ENCODE measurements around the gene GPER1.

The GPER1 gene

DNA sequence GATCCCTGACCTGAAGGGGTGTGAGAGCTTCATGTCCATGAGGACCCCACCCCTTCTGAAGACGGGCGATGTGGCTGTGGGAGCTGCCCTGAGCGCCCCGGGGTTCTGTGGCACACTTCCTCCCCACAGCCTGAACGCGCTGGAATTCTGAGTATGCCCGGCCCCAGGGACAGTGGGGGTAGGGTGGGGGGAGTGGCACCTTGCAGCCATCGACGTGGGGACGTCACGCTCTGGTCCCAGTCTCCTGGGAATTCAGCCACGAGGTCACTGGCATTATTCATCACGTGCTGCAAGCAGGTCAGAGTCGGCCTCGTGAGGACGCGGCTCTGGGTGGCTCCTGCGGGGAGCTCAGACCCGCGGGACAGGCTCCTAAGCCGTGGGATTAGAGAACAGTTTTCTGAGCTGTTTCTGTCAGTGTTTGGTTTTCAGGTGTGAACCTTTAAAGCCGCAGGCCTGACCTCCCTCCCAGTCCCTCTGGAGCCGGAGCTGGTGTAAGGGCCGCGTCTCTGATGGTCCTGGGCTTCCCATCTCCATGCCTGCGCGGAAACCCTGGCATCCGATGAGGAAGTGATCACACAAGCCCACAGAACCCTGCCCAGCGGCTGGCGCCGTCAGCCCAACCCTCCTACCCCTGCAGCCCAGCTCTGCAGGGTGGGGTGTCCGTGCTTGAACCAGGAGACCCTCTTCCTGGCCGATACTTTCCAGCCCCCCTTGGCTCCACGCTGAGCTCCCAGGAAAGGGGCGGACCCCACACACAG, 27.4 kb upstream of the GPER1 start:
- Histone ChIP-seq H3K9ac (ENCODE audit: low read depth in 1 of 2, low read length in 2 of 2) (no peak overlapping the region), H3K9me3 (ENCODE audit: control insufficient read depth in 1 of 2, low read length in 2 of 2) (no peaks in the 10 kb centered on the region), H3K36me3 (ENCODE audit: control insufficient read depth in 1 of 2, insufficient read depth in 2 of 2, low read length in 2 of 2) (no peaks in the 10 kb centered on the region), H3K27ac (ENCODE audit: low read depth, low read length) (no peak overlapping the region), H3K27me3 (ENCODE audit: control insufficient read depth in 1 of 2, insufficient read depth in 2 of 2, low read length in 2 of 2) (no peaks in the 10 kb centered on the region), H3K4me3 (ENCODE audit: low read depth in 1 of 2, low read length in 2 of 2) (peak overlapping the region in 1 of 2 donors; percentile 22), H3K4me1 (ENCODE audit: control insufficient read depth in 1 of 2, insufficient read depth in 2 of 2, low read length in 2 of 2) (peaks cover 9 to 20% of the 10 kb centered on the region in 2 donors)

GRCh38 chr7:1061180-1061579, 26.7 kb upstream of the GPER1 start:
- no peak overlapping the region for H3K27ac ChIP-seq (ENCODE audit: low read depth, low read length)
- no peak overlapping the region for H3K9ac ChIP-seq (ENCODE audit: low read depth in 1 of 2, low read length in 2 of 2)
- peaks cover 9 to 20% of the 10 kb centered on the region in 2 donors for H3K4me1 ChIP-seq (ENCODE audit: control insufficient read depth in 1 of 2, insufficient read depth in 2 of 2, low read length in 2 of 2)
- H3K4me3 ChIP-seq (ENCODE audit: low read depth in 1 of 2, low read length in 2 of 2): no peak overlapping the region
- no peaks in the 10 kb centered on the region for H3K36me3 ChIP-seq (ENCODE audit: control insufficient read depth in 1 of 2, insufficient read depth in 2 of 2, low read length in 2 of 2)
- H3K9me3 ChIP-seq (ENCODE audit: control insufficient read depth in 1 of 2, low read length in 2 of 2): no peaks in the 10 kb centered on the region
- no peaks in the 10 kb centered on the region for H3K27me3 ChIP-seq (ENCODE audit: control insufficient read depth in 1 of 2, insufficient read depth in 2 of 2, low read length in 2 of 2)

GRCh38 chr7:1062296-1063294, 25.3 kb upstream of the GPER1 start:
- Histone ChIP-seq H3K27ac (ENCODE audit: low read depth, low read length) (no peak overlapping the region), H3K9ac (ENCODE audit: low read depth in 1 of 2, low read length in 2 of 2) (no peak overlapping the region), H3K4me1 (ENCODE audit: control insufficient read depth in 1 of 2, insufficient read depth in 2 of 2, low read length in 2 of 2) (peaks cover 9 to 20% of the 10 kb centered on the region in 2 donors), H3K27me3 (ENCODE audit: control insufficient read depth in 1 of 2, insufficient read depth in 2 of 2, low read length in 2 of 2) (no peaks in the 10 kb centered on the region), H3K36me3 (ENCODE audit: control insufficient read depth in 1 of 2, insufficient read depth in 2 of 2, low read length in 2 of 2) (no peaks in the 10 kb centered on the region), H3K9me3 (ENCODE audit: control insufficient read depth in 1 of 2, low read length in 2 of 2) (no peaks in the 10 kb centered on the region), H3K4me3 (ENCODE audit: low read depth in 1 of 2, low read length in 2 of 2) (no peak overlapping the region)

GRCh38 chr7:1063361-1063760, 24.6 kb upstream of the GPER1 start:
- Histone ChIP-seq H3K4me1 (ENCODE audit: control insufficient read depth in 1 of 2, insufficient read depth in 2 of 2, low read length in 2 of 2) (peaks cover 9 to 15% of the 10 kb centered on the region in 2 donors), H3K9me3 (ENCODE audit: control insufficient read depth in 1 of 2, low read length in 2 of 2) (no peaks in the 10 kb centered on the region), H3K4me3 (ENCODE audit: low read depth in 1 of 2, low read length in 2 of 2) (no peak overlapping the region), H3K27me3 (ENCODE audit: control insufficient read depth in 1 of 2, insufficient read depth in 2 of 2, low read length in 2 of 2) (no peaks in the 10 kb centered on the region), H3K9ac (ENCODE audit: low read depth in 1 of 2, low read length in 2 of 2) (no peak overlapping the region), H3K27ac (ENCODE audit: low read depth, low read length) (no peak overlapping the region), H3K36me3 (ENCODE audit: control insufficient read depth in 1 of 2, insufficient read depth in 2 of 2, low read length in 2 of 2) (no peaks in the 10 kb centered on the region)

GRCh38 chr7:1064581-1064980, 23.3 kb upstream of the GPER1 start:
- no peaks in the 10 kb centered on the region for H3K36me3 ChIP-seq (ENCODE audit: control insufficient read depth in 1 of 2, insufficient read depth in 2 of 2, low read length in 2 of 2)
- H3K27ac ChIP-seq (ENCODE audit: low read depth, low read length): no peak overlapping the region
- H3K4me1 ChIP-seq (ENCODE audit: control insufficient read depth in 1 of 2, insufficient read depth in 2 of 2, low read length in 2 of 2): peaks cover 9 to 15% of the 10 kb centered on the region in 2 donors
- H3K4me3 ChIP-seq (ENCODE audit: low read depth in 1 of 2, low read length in 2 of 2): no peak overlapping the region
- no peaks in the 10 kb centered on the region for H3K9me3 ChIP-seq (ENCODE audit: control insufficient read depth in 1 of 2, low read length in 2 of 2)
- no peak overlapping the region for H3K9ac ChIP-seq (ENCODE audit: low read depth in 1 of 2, low read length in 2 of 2)
- H3K27me3 ChIP-seq (ENCODE audit: control insufficient read depth in 1 of 2, insufficient read depth in 2 of 2, low read length in 2 of 2): no peaks in the 10 kb centered on the region

- H3K9ac ChIP-seq (ENCODE audit: low read depth in 1 of 2, low read length in 2 of 2): peak overlapping the region; percentile 12 to 37
- peaks cover 6 to 15% of the 10 kb centered on the region in 2 donors for H3K4me1 ChIP-seq (ENCODE audit: control insufficient read depth in 1 of 2, insufficient read depth in 2 of 2, low read length in 2 of 2)
- no peaks in the 10 kb centered on the region for H3K36me3 ChIP-seq (ENCODE audit: control insufficient read depth in 1 of 2, insufficient read depth in 2 of 2, low read length in 2 of 2)
- H3K27me3 ChIP-seq (ENCODE audit: control insufficient read depth in 1 of 2, insufficient read depth in 2 of 2, low read length in 2 of 2): no peaks in the 10 kb centered on the region
- no peak overlapping the region for H3K27ac ChIP-seq (ENCODE audit: low read depth, low read length)
- H3K4me3 ChIP-seq (ENCODE audit: low read depth in 1 of 2, low read length in 2 of 2): peak overlapping the region; percentile 46 to 48
- no peaks in the 10 kb centered on the region for H3K9me3 ChIP-seq (ENCODE audit: control insufficient read depth in 1 of 2, low read length in 2 of 2)
These were observed 22.7 kb upstream of the GPER1 start for GRCh38 chr7:1065263-1065584.

DNA sequence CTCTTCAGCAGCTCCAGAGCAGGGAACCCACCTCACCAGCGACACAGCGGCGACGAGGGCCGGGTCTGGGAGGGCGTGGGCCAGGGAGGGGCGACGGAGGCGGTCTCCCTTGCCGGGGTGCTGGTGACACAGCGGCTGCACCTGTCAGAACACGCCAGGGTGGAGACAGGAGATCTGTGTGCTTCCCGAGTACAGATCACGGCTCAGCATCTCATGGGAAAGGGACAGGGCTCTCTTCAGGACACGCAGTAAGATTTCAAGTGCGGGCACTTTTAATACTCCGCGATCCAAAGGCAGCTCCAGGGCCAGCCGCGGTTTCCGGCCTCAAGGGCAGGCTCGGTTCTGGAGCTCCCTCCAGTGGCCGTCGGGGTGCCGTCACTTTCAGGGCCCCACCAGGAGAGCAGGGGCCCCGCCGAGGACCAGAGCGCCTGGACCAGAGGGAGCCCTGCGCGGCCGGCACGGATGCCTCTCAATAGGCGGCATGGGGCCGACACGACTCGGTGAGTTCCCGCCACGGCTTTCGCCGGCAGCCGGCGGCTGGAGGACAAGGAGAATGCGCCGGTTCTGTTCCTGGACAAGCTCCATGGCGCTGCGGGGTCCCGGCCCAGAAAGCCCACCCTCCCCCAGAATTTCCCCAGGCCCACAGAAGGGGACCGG, 22.2 kb upstream of the GPER1 start:
- Histone ChIP-seq H3K27ac (ENCODE audit: low read depth, low read length) (no peak overlapping the region), H3K36me3 (ENCODE audit: control insufficient read depth in 1 of 2, insufficient read depth in 2 of 2, low read length in 2 of 2) (peaks cover 0 to 5% of the 10 kb centered on the region in 2 donors), H3K4me1 (ENCODE audit: control insufficient read depth in 1 of 2, insufficient read depth in 2 of 2, low read length in 2 of 2) (peaks cover 1 to 13% of the 10 kb centered on the region in 2 donors), H3K4me3 (ENCODE audit: low read depth in 1 of 2, low read length in 2 of 2) (peak overlapping the region; percentile 46 to 48), H3K27me3 (ENCODE audit: control insufficient read depth in 1 of 2, insufficient read depth in 2 of 2, low read length in 2 of 2) (no peaks in the 10 kb centered on the region), H3K9me3 (ENCODE audit: control insufficient read depth in 1 of 2, low read length in 2 of 2) (peaks cover 0 to 4% of the 10 kb centered on the region in 2 donors), H3K9ac (ENCODE audit: low read depth in 1 of 2, low read length in 2 of 2) (peak overlapping the region; percentile 12 to 37)

GRCh38 chr7:1066242-1066588, 21.7 kb upstream of the GPER1 start:
- no peak overlapping the region for H3K27ac ChIP-seq (ENCODE audit: low read depth, low read length)
- H3K9me3 ChIP-seq (ENCODE audit: control insufficient read depth in 1 of 2, low read length in 2 of 2): peaks cover 0 to 4% of the 10 kb centered on the region in 2 donors
- H3K36me3 ChIP-seq (ENCODE audit: control insufficient read depth in 1 of 2, insufficient read depth in 2 of 2, low read length in 2 of 2): peaks cover 0 to 6% of the 10 kb centered on the region in 2 donors
- no peak overlapping the region for H3K9ac ChIP-seq (ENCODE audit: low read depth in 1 of 2, low read length in 2 of 2)
- no peaks in the 10 kb centered on the region for H3K27me3 ChIP-seq (ENCODE audit: control insufficient read depth in 1 of 2, insufficient read depth in 2 of 2, low read length in 2 of 2)
- peaks cover 0 to 8% of the 10 kb centered on the region in 2 donors for H3K4me1 ChIP-seq (ENCODE audit: control insufficient read depth in 1 of 2, insufficient read depth in 2 of 2, low read length in 2 of 2)
- H3K4me3 ChIP-seq (ENCODE audit: low read depth in 1 of 2, low read length in 2 of 2): no peak overlapping the region

DNA sequence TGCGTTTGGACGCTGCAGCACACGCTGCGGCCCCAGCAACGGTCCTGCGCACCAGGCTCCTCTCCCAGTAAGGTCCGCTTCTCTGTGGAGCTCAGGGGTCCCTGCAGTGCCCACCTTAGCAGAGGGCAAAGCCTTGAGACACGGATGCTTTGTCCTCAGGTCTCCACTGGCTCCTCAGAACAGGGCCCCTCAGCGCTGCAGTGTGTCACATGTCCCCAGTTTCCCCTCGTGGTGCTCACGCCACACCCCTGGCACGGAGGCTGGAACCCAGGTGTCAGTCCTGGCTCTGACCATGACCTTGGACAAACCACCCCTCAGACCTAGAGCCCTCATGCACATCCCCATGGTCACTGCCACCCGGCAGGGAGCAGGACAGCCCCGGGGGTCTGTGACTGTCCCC, 19.9 kb upstream of the GPER1 start:
- no peaks in the 10 kb centered on the region for H3K27me3 ChIP-seq (ENCODE audit: control insufficient read depth in 1 of 2, insufficient read depth in 2 of 2, low read length in 2 of 2)
- peaks cover 0 to 7% of the 10 kb centered on the region in 2 donors for H3K4me1 ChIP-seq (ENCODE audit: control insufficient read depth in 1 of 2, insufficient read depth in 2 of 2, low read length in 2 of 2)
- H3K4me3 ChIP-seq (ENCODE audit: low read depth in 1 of 2, low read length in 2 of 2): no peak overlapping the region
- no peak overlapping the region for H3K27ac ChIP-seq (ENCODE audit: low read depth, low read length)
- peaks cover 0 to 6% of the 10 kb centered on the region in 2 donors for H3K36me3 ChIP-seq (ENCODE audit: control insufficient read depth in 1 of 2, insufficient read depth in 2 of 2, low read length in 2 of 2)
- peaks cover 0 to 4% of the 10 kb centered on the region in 2 donors for H3K9me3 ChIP-seq (ENCODE audit: control insufficient read depth in 1 of 2, low read length in 2 of 2)
- no peak overlapping the region for H3K9ac ChIP-seq (ENCODE audit: low read depth in 1 of 2, low read length in 2 of 2)

GRCh38 chr7:1068619-1069018, 19.3 kb upstream of the GPER1 start:
- peaks cover 0 to 7% of the 10 kb centered on the region in 2 donors for H3K4me1 ChIP-seq (ENCODE audit: control insufficient read depth in 1 of 2, insufficient read depth in 2 of 2, low read length in 2 of 2)
- no peaks in the 10 kb centered on the region for H3K27me3 ChIP-seq (ENCODE audit: control insufficient read depth in 1 of 2, insufficient read depth in 2 of 2, low read length in 2 of 2)
- no peak overlapping the region for H3K27ac ChIP-seq (ENCODE audit: low read depth, low read length)
- H3K9me3 ChIP-seq (ENCODE audit: control insufficient read depth in 1 of 2, low read length in 2 of 2): peaks cover 0 to 4% of the 10 kb centered on the region in 2 donors
- no peak overlapping the region for H3K4me3 ChIP-seq (ENCODE audit: low read depth in 1 of 2, low read length in 2 of 2)
- no peak overlapping the region for H3K9ac ChIP-seq (ENCODE audit: low read depth in 1 of 2, low read length in 2 of 2)
- peaks cover 0 to 6% of the 10 kb centered on the region in 2 donors for H3K36me3 ChIP-seq (ENCODE audit: control insufficient read depth in 1 of 2, insufficient read depth in 2 of 2, low read length in 2 of 2)
